Fibroblast of the aortic adventitia (primary cell): ENCODE measurements around the gene ELP4. TPM values are rescaled to one million over a fixed set of nuclear protein-coding genes. Genes with fewer than 3 reads are reported as not detected.
A peak's percentile ranks its signal among the peaks of the same experiment; 100 is the strongest.
"Not testable (repeated sequence)": the region's sequence is repeated elsewhere in the genome, so short reads cannot be mapped to it uniquely, and the experiment has no call there.

Source experiments
- DNase-seq: peaks from one replicate; pipeline ENCODE4 v3.0.0-alpha.2; 2010; ENCODE audit warnings: low read depth
- H3K4me3 ChIP-seq: 2 replicates; pipeline ENCODE4 v1.5.1; 2011; ENCODE audit warnings: low read depth, mild to moderate bottlenecking, control low read depth, low read length, moderate library complexity
- CTCF ChIP-seq: IDR thresholded peaks from 2 replicates; pipeline ENCODE4 v1.5.1; 2011; ENCODE audit warnings: mild to moderate bottlenecking, low read length, control low read depth, inconsistent platforms; ENCODE audit not compliant: insufficient read depth
- total RNA-seq: library from RNA; depleted of rRNA; stranded (reverse); fragments of >200 nt; gene quantifications from 2 replicates; pipeline ENCODE4 v1.2.3, GENCODE V29; 2012; ENCODE audit warnings: low replicate concordance

ELP4 gene
- total RNA-seq, 1 donor = 23.0 TPM

- no peak for DNase-seq
- TF ChIP-seq CTCF = no peak
- no peak overlapping the region for H3K4me3 ChIP-seq
Measured at GRCh38 chr11:31535479-31535878, 25.9 kb downstream of the ELP4 start.

- no peak for TF ChIP-seq CTCF
- no peak for DNase-seq
- H3K4me3 ChIP-seq = no peak overlapping the region
Measured at GRCh38 chr11:31542862-31543261, 33.3 kb downstream of the ELP4 start.

- no peak overlapping the region for H3K4me3 ChIP-seq
- DNase-seq = no peak
- TF ChIP-seq CTCF = no peak
Measured at GRCh38 chr11:31555938-31556337, 46.4 kb downstream of the ELP4 start.

- DNase-seq = peak; percentile 2
- TF ChIP-seq CTCF = no peak
- no peak overlapping the region for H3K4me3 ChIP-seq
Measured at GRCh38 chr11:31558001-31558400, 48.4 kb downstream of the ELP4 start.

- no peak for DNase-seq
- TF ChIP-seq CTCF = no peak
- H3K4me3 ChIP-seq = no peak overlapping the region
Measured at GRCh38 chr11:31560842-31561476, 51.4 kb downstream of the ELP4 start.

GRCh38 chr11:31564517-31564916, 55.0 kb downstream of the ELP4 start:
- DNase-seq, H3K4me3 ChIP-seq: not testable (repeated sequence)

- H3K4me3 ChIP-seq, DNase-seq: not testable (repeated sequence)
Measured at GRCh38 chr11:31574133-31574532, 64.6 kb downstream of the ELP4 start.

- H3K4me3 ChIP-seq, DNase-seq: not testable (repeated sequence)
Measured at GRCh38 chr11:31575764-31576163, 66.2 kb downstream of the ELP4 start.

- not testable (repeated sequence) for H3K4me3 ChIP-seq, DNase-seq
Measured at GRCh38 chr11:31579412-31579811, 69.8 kb downstream of the ELP4 start.
